NCI-H345 treated with DMSO at 0.1 percent for 48 hours (cell line): ENCODE measurements around the gene HACL1.

Source experiments
- DNase-seq: peaks from one replicate; lab custom pipeline; 2025; ENCODE audit not compliant: unreplicated experiment; lab: John Stamatoyannopoulos, UW

Gene HACL1

GRCh38 chr3:15528854-15529537 is 72.4 kb downstream of the HACL1 start:
- DNase-seq: no peak

- DNase-seq: no peak
These were observed 74.3 kb downstream of the HACL1 start for GRCh38 chr3:15527031-15527459.

GRCh38 chr3:15525790-15526189 is 75.6 kb downstream of the HACL1 start:
- DNase-seq: no peak

GRCh38 chr3:15523660-15524417 is 77.5 kb downstream of the HACL1 start:
- DNase-seq: no peak

GRCh38 chr3:15522016-15522415 is 79.4 kb downstream of the HACL1 start:
- DNase-seq: no peak

GRCh38 chr3:15521573-15521965 is 79.8 kb downstream of the HACL1 start, which contains the start of gene COLQ:
COLQ (minus strand) TSS chr3:15521706; CDS start chr3:15521625, 81 bp downstream.
- DNase-seq: no peak

- DNase-seq: no peak
These were observed 80.4 kb downstream of the HACL1 start for GRCh38 chr3:15520804-15521572.

- no peak for DNase-seq
These were observed 81.2 kb downstream of the HACL1 start for GRCh38 chr3:15520185-15520584.

- DNase-seq: no peak
These were observed 82.3 kb downstream of the HACL1 start for GRCh38 chr3:15519096-15519495.

- no peak for DNase-seq
These were observed 86.6 kb downstream of the HACL1 start for GRCh38 chr3:15514663-15515340.

- no peak for DNase-seq
These were observed 87.3 kb downstream of the HACL1 start for GRCh38 chr3:15513810-15514662.

- DNase-seq: no peak
These were observed 88.3 kb downstream of the HACL1 start for GRCh38 chr3:15513116-15513515.

GRCh38 chr3:15512166-15512565 is 89.2 kb downstream of the HACL1 start:
- peak; percentile 44 for DNase-seq

GRCh38 chr3:15511156-15511555 is 90.2 kb downstream of the HACL1 start:
- DNase-seq: no peak
